ENCODE measurements around the gene KCNJ14.
"Not testable (repeated sequence)": the region's sequence is repeated elsewhere in the genome, so short reads cannot be mapped to it uniquely, and the experiment has no call there.

Gene KCNJ14

GRCh38 chr19:48473161-48473966 lies 18.0 kb downstream of the KCNJ14 start:
- no peak for DNase-seq

GRCh38 chr19:48474084-48474592 lies 18.8 kb downstream of the KCNJ14 start:
- DNase-seq: no peak

GRCh38 chr19:48475369-48476068 lies 20.1 kb downstream of the KCNJ14 start:
- DNase-seq: no peak

- DNase-seq: no peak
Observed at GRCh38 chr19:48476176-48476575, 20.8 kb downstream of the KCNJ14 start.

GRCh38 chr19:48477067-48477685 lies 21.8 kb downstream of the KCNJ14 start:
- DNase-seq: no peak

GRCh38 chr19:48477698-48478338 lies 22.4 kb downstream of the KCNJ14 start:
- DNase-seq: no peak

- DNase-seq: no peak
Observed at GRCh38 chr19:48478339-48479256, 23.2 kb downstream of the KCNJ14 start.

GRCh38 chr19:48479686-48480085 lies 24.3 kb downstream of the KCNJ14 start:
- DNase-seq: no peak

GRCh38 chr19:48480183-48480557 lies 24.8 kb downstream of the KCNJ14 start:
- no peak for DNase-seq

GRCh38 chr19:48480558-48481500 lies 25.5 kb downstream of the KCNJ14 start:
- DNase-seq: no peak

GRCh38 chr19:48481846-48482639 lies 26.7 kb downstream of the KCNJ14 start:
- no peak for DNase-seq

- DNase-seq: no peak
Observed at GRCh38 chr19:48483301-48483700, 27.9 kb downstream of the KCNJ14 start.

GRCh38 chr19:48484247-48484893 lies 29.0 kb downstream of the KCNJ14 start:
- DNase-seq: no peak

- DNase-seq: no peak
Observed at GRCh38 chr19:48484931-48485612, 29.7 kb downstream of the KCNJ14 start.

GRCh38 chr19:48486706-48487105 lies 31.3 kb downstream of the KCNJ14 start:
- not testable (repeated sequence) for DNase-seq

GRCh38 chr19:48487544-48487943 lies 32.2 kb downstream of the KCNJ14 start:
- DNase-seq: no peak

- no peak for DNase-seq
Observed at GRCh38 chr19:48487948-48488347, 32.6 kb downstream of the KCNJ14 start.

- not testable (repeated sequence) for DNase-seq
Observed at GRCh38 chr19:48488478-48488877, 33.1 kb downstream of the KCNJ14 start.
